ENCODE results near the gene TAOK3.
A peak's percentile ranks its signal among the peaks of the same experiment; 100 is the strongest.

Gene TAOK3

DNA sequence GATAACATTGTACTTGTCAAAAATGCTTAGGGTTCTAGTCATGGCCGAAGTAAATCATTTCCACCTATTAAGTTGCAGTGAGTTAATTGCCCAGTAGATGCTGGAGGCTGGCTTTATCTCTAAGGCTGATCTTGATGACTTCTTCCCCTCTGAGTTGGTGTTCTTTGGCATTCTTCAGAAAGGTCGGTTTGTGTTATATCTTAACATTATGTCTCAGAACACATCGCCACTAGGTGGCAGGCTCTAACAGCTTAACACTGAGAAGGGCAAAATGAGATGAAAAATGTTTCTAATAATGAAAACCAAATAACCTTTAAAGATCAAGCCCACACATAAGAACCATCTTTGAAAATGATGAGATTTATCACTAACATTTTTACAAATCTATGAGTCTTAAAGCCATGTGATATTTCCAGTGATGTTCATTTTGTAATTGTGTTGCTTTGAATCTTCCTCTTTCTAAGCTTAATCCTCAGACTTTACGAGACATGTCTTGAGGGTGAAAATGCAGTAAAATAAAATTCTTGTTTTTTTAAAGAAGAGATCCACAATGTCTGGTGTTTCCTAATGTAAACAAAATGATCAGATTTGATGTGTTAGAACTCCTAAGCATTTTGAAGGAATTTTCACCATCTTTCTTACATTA lies 32.3 kb upstream of the TAOK3 start:
- peak; percentile 78 for TF ChIP-seq CTCF (IDR thresholded peaks at IDR 0.05; ENCODE audit: low read depth, low read length, missing control alignments)
- in situ Hi-C loops (cut with HindIII; ENCODE audit: low pct_ligation_motif_present, low sequenced_read_pairs), result no loop called here
- H3K4me3 ChIP-seq (ENCODE audit: low read depth, low read length), result no peak overlapping the region
- no peaks in the 10 kb centered on the region for H3K27me3 ChIP-seq (replicated peaks)
- H3K27ac ChIP-seq, result no peak overlapping the region
- H3K36me3 ChIP-seq (replicated peaks), result peaks cover 30% of the 10 kb centered on the region
- DNase-seq, result peak; percentile 78

- Histone ChIP-seq H3K27ac (peak overlapping the region; percentile 53), H3K36me3 (replicated peaks) (peaks cover 29% of the 10 kb centered on the region), H3K27me3 (replicated peaks) (no peaks in the 10 kb centered on the region), H3K4me3 (ENCODE audit: low read depth, low read length) (no peak overlapping the region)
- peak; percentile 82 for DNase-seq
- in situ Hi-C loops (cut with HindIII; ENCODE audit: low pct_ligation_motif_present, low sequenced_read_pairs), result no loop called here
- no peak for TF ChIP-seq CTCF (IDR thresholded peaks at IDR 0.05; ENCODE audit: low read depth, low read length, missing control alignments)
Observed at GRCh38 chr12:118402251-118402650, 29.5 kb upstream of the TAOK3 start.

DNA sequence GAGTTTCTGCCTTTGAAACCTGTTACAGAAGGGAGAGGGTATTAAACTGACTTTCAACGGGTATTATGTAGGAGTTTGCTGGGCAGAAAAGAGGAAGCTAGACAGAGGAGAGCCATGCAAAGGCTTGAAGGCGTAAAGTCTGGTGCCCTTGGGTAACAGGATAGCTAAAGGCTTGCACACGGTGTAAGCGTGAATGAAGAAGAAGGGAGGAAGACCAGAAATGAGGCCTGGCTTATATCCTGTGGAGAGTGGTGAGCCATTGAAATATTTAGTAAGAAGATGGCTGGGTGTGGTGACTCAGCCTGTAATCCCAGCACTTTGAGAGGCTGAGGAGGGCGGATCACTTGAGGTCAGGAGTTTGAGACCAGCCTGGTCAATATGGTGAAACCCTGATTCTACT lies 26.2 kb upstream of the TAOK3 start:
- no peak for DNase-seq
- no peak overlapping the region for H3K4me3 ChIP-seq (ENCODE audit: low read depth, low read length)
- TF ChIP-seq CTCF (IDR thresholded peaks at IDR 0.05; ENCODE audit: low read depth, low read length, missing control alignments), result no peak
- H3K27ac ChIP-seq, result no peak overlapping the region
- peaks cover 37% of the 10 kb centered on the region for H3K36me3 ChIP-seq (replicated peaks)
- H3K27me3 ChIP-seq (replicated peaks), result no peaks in the 10 kb centered on the region
- in situ Hi-C loops (cut with HindIII; ENCODE audit: low pct_ligation_motif_present, low sequenced_read_pairs), result no loop called here

- DNase-seq, result no peak
- Histone ChIP-seq H3K27me3 (replicated peaks) (no peaks in the 10 kb centered on the region), H3K27ac (no peak overlapping the region), H3K36me3 (replicated peaks) (peaks cover 40% of the 10 kb centered on the region), H3K4me3 (ENCODE audit: low read depth, low read length) (no peak overlapping the region)
- no peak for TF ChIP-seq CTCF (IDR thresholded peaks at IDR 0.05; ENCODE audit: low read depth, low read length, missing control alignments)
- in situ Hi-C loops (cut with HindIII; ENCODE audit: low pct_ligation_motif_present, low sequenced_read_pairs), result no loop called here
Observed at GRCh38 chr12:118398524-118398923, 25.8 kb upstream of the TAOK3 start.

DNA sequence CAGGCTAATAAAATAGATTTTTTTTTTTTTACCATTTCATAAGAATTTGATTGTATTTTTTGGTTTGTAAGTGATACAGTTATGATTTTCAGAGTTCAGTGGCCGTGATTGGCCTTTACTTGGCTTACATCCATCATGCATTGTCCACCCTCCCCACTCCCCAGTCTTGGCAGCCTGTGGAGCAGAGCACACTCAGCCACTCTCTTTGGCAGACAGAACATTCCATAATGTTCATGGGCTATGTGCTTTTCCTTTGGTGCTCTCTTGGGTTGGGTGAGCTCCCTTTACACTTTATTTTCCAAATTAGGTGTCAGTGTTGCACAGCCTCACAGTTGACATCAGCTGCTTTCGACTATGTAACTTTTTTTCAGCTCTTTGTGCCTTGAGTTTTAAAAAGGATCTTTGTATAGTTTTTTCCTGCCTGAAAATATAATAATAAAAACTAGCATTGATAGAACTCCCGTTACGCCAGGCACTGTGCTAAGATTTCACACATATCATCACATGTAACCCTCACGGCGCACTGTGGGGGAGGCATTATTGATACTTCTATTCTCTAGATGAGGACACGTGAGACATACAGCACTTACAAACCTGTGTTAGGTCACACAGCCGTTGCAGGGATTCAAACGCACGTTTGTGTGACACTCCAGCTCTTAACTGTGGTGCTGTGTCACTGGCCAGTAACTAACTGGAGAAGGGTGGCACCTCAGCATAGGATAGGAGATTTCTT lies 25.2 kb upstream of the TAOK3 start:
- DNase-seq, result no peak
- in situ Hi-C loops (cut with HindIII; ENCODE audit: low pct_ligation_motif_present, low sequenced_read_pairs), result no loop called here
- no peak overlapping the region for H3K4me3 ChIP-seq (ENCODE audit: low read depth, low read length)
- TF ChIP-seq CTCF (IDR thresholded peaks at IDR 0.05; ENCODE audit: low read depth, low read length, missing control alignments), result no peak
- H3K27me3 ChIP-seq (replicated peaks), result no peaks in the 10 kb centered on the region
- no peak overlapping the region for H3K27ac ChIP-seq
- H3K36me3 ChIP-seq (replicated peaks), result peaks cover 37% of the 10 kb centered on the region

All from brain microvascular endothelial cell (primary cell).